Suprapubic skin (tissue), 4 donors: ENCODE data around the gene SMG6.
A peak's percentile ranks its signal among the peaks of the same experiment; 100 is the strongest.

Experiments
- CTCF ChIP-seq, 2 donors: fragments of 200-600 bp in 1 of 2; fragments of 450-650 bp in 1 of 2; sonication (generic) in 1 of 2; IDR thresholded peaks; one replicate each; pipeline ENCODE4 v1.5.1; 2016 to 2019; ENCODE audit warnings: antibody characterized with exemption in 2 of 2, mild to moderate bottlenecking in 1 of 2, moderate library complexity in 1 of 2
- EP300 ChIP-seq: sonication (generic); formaldehyde crosslinking; IDR thresholded peaks from one replicate; pipeline ENCODE4 v1.6.1; 2017; ENCODE audit warnings: antibody characterized with exemption
- POLR2A ChIP-seq, 2 donors: fragments of 450-650 bp; IDR thresholded peaks; one replicate each; pipeline ENCODE4 v1.6.1; 2017; ENCODE audit warnings: antibody characterized with exemption in 2 of 2, mild to moderate bottlenecking in 2 of 2, moderate library complexity in 2 of 2
- POLR2AphosphoS5 ChIP-seq, 3 donors: sonication (generic); formaldehyde crosslinking; IDR thresholded peaks; one replicate each; pipeline ENCODE4 v1.6.1; 2017; ENCODE audit warnings: antibody characterized with exemption in 3 of 3

- TF ChIP-seq CTCF (IDR thresholded peaks at IDR 0.05), result peak; percentile 95 to 98
- TF ChIP-seq EP300, result no peak
- peak in 2 of 3 donors; percentile 69 to 89 for TF ChIP-seq POLR2AphosphoS5 (IDR thresholded peaks at IDR 0.05)
- no peak for TF ChIP-seq POLR2A (IDR thresholded peaks at IDR 0.05)
Observed at GRCh38 chr17:2244545-2245525, 58.8 kb downstream of the SMG6 start.
